HG03196 (cell line): Measurements from ENCODE around the gene NDUFS6.
"Not testable (repeated sequence)": the region's sequence is repeated elsewhere in the genome, so short reads cannot be mapped to it uniquely, and the experiment has no call there.

Experiments used
- ATAC-seq: cut with Tn5 transposase; IDR thresholded peaks from one replicate; pipeline ENCODE4 v1.9.1; 2021; ENCODE audit not compliant: unreplicated experiment

NDUFS6 gene

GRCh38 chr5:1814183-1815020 is 13.2 kb downstream of the NDUFS6 start:
- no peak for ATAC-seq

- ATAC-seq, result no peak
Measured at GRCh38 chr5:1815071-1815786, 14.0 kb downstream of the NDUFS6 start.

GRCh38 chr5:1815881-1816292 is 14.7 kb downstream of the NDUFS6 start:
- ATAC-seq, result no peak

GRCh38 chr5:1816495-1817089 is 15.4 kb downstream of the NDUFS6 start:
- ATAC-seq, result not testable (repeated sequence)

- no peak for ATAC-seq
Measured at GRCh38 chr5:1817261-1818043, 16.2 kb downstream of the NDUFS6 start.

GRCh38 chr5:1818784-1819183 is 17.6 kb downstream of the NDUFS6 start:
- ATAC-seq, result no peak

- no peak for ATAC-seq
Measured at GRCh38 chr5:1819458-1819857, 18.3 kb downstream of the NDUFS6 start.

- ATAC-seq, result no peak
Measured at GRCh38 chr5:1820381-1820780, 19.2 kb downstream of the NDUFS6 start.

- no peak for ATAC-seq
Measured at GRCh38 chr5:1820926-1821325, 19.7 kb downstream of the NDUFS6 start.

GRCh38 chr5:1821862-1822261 is 20.7 kb downstream of the NDUFS6 start:
- ATAC-seq, result no peak

- no peak for ATAC-seq
Measured at GRCh38 chr5:1823381-1824034, 22.3 kb downstream of the NDUFS6 start.

GRCh38 chr5:1824109-1824821 is 23.1 kb downstream of the NDUFS6 start:
- ATAC-seq, result no peak

GRCh38 chr5:1824903-1825841 is 24.0 kb downstream of the NDUFS6 start:
- no peak for ATAC-seq

GRCh38 chr5:1826235-1826980 is 25.2 kb downstream of the NDUFS6 start:
- no peak for ATAC-seq

GRCh38 chr5:1827025-1827885 is 26.0 kb downstream of the NDUFS6 start:
- ATAC-seq, result no peak

- ATAC-seq, result no peak
Measured at GRCh38 chr5:1827886-1828397, 26.7 kb downstream of the NDUFS6 start.
